Measurements from ENCODE around the gene POR.

Gene POR

GRCh38 chr7:75955331-75955955 lies 40.5 kb downstream of the POR start:
- DNase-seq: no peak

- no peak for DNase-seq
Measured at GRCh38 chr7:75957021-75957736, 42.2 kb downstream of the POR start.

GRCh38 chr7:75958802-75959543 lies 44.0 kb downstream of the POR start:
- DNase-seq: no peak

- no peak for DNase-seq
Measured at GRCh38 chr7:75960372-75960771, 45.4 kb downstream of the POR start.

GRCh38 chr7:75961218-75961617 lies 46.3 kb downstream of the POR start:
- no peak for DNase-seq

- no peak for DNase-seq
Measured at GRCh38 chr7:75962607-75963380, 47.8 kb downstream of the POR start.

- no peak for DNase-seq
Measured at GRCh38 chr7:75963381-75963995, 48.5 kb downstream of the POR start.

- DNase-seq: no peak
Measured at GRCh38 chr7:75965617-75966016, 50.7 kb downstream of the POR start.

GRCh38 chr7:75966190-75966961 lies 51.4 kb downstream of the POR start:
- peak; percentile 47 for DNase-seq

GRCh38 chr7:75967055-75967454 lies 52.1 kb downstream of the POR start:
- DNase-seq: no peak

- DNase-seq: no peak
Measured at GRCh38 chr7:75967487-75967997, 52.6 kb downstream of the POR start.

GRCh38 chr7:75968012-75968411 lies 53.1 kb downstream of the POR start:
- no peak for DNase-seq

- DNase-seq: no peak
Measured at GRCh38 chr7:75968561-75969001, 53.6 kb downstream of the POR start.

GRCh38 chr7:75969182-75969581 lies 54.2 kb downstream of the POR start:
- DNase-seq: no peak

- no peak for DNase-seq
Measured at GRCh38 chr7:75969704-75970498, 54.9 kb downstream of the POR start.

- DNase-seq: no peak
Measured at GRCh38 chr7:75971309-75971960, 56.5 kb downstream of the POR start.

- DNase-seq: no peak
Measured at GRCh38 chr7:75971961-75972763, 57.2 kb downstream of the POR start.

GRCh38 chr7:75977743-75978142 lies 62.8 kb downstream of the POR start:
- no peak for DNase-seq

- DNase-seq: no peak
Measured at GRCh38 chr7:75979759-75980429, 64.9 kb downstream of the POR start.
